Kidney tubule cell (primary cell): ENCODE data around the gene NPAS2.

Experiments used
- DNase-seq: peaks from one replicate; pipeline ENCODE4 v3.0.0-alpha.2; 2018; ENCODE audit warnings: low spot score

Gene NPAS2

GRCh38 chr2:100793982-100794381, 26.0 kb upstream of the NPAS2 start:
- DNase-seq = peak; percentile 6

- DNase-seq = no peak
Measured at GRCh38 chr2:100796499-100797100, 23.3 kb upstream of the NPAS2 start.

GRCh38 chr2:100799686-100800085, 20.3 kb upstream of the NPAS2 start:
- peak; percentile 35 for DNase-seq

DNA sequence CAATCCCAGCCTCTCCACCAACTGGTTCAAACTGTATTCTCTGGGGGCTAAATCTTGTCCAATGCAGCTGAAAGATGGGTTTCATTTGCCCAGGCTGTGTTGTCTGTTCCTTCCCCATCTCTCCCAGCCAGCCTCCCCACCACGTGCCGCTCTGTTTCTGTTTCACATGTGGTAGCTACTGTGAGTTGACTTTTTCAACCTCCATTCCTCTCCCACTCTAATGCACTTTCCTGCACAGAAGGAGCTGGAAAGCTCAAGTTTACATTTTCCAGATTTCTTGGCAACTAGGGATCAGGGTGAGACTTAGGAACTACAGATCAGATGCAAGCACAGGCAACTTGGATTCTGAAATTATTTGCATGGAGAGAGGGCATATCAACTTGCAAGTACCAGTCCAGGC, 19.0 kb upstream of the NPAS2 start:
- no peak for DNase-seq

- no peak for DNase-seq
Measured at GRCh38 chr2:100801402-100801801, 18.5 kb upstream of the NPAS2 start.

DNA sequence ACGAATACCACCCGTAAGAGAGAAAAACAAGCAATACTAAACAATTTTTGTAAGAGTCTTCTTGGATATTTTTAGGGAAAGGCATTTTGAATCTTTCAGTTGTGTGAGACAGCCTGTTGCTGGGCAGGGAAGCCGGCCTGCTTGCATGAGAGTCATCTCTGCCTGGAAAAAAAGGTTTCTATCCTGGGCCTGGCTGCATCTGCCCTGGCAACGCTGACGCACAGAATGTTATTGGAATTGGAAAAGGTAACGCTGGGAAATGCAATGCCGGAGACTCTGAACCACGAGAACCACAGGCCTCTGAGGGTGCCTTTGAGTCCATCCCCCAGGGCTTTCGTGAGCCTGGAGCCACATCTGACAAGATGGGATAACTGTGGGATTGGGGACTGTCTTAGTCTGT, 17.9 kb upstream of the NPAS2 start:
- no peak for DNase-seq

GRCh38 chr2:100803334-100803733, 16.6 kb upstream of the NPAS2 start:
- DNase-seq = no peak

- no peak for DNase-seq
Measured at GRCh38 chr2:100806550-100806949, 13.4 kb upstream of the NPAS2 start.

DNA sequence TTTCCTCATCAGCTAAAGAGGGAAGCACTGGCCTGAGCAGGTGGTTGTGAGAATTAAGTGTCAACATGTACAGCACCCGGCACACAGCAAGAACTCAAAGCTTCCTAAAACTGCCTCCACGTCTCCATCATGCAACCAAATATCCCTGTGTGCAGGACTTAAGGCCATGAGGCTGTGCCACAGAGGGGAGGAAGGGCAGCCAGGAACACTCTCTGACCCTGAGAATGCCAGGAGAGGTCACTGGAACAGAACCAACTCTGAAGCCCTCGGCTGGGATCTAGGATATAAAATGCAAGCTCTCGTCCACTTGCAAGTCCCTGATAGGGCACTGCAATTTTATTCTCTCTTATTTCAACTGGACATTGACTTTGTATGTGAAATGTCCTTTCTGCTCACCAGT, 12.2 kb upstream of the NPAS2 start:
- no peak for DNase-seq

- DNase-seq = no peak
Measured at GRCh38 chr2:100808582-100808981, 11.4 kb upstream of the NPAS2 start.

GRCh38 chr2:100809506-100809905, 10.4 kb upstream of the NPAS2 start:
- DNase-seq = no peak

DNA sequence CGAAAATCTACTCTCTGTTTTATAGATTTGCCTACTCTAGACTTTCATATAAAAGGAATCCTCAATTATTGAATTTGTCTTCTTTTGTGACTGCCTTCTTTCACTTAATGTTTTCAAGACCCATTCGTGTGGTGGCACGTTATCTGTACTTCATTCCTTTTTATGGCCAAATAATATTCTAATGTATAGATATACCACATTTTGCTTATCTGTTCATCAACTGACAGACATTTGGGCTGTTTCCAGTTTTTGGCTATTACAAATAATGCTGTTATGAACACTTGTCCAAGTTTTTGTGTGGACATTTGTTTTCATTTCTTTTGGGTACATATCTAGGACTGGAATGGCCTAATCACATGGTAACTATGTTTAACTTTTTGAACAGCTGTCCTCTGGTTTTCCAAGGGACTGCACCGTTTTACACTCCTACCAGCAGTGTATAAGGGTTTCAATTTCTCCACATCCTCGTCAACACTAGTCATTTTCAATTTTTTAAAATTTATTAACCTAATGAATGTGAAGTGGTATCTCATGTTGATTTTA, 9.3 kb upstream of the NPAS2 start:
- no peak for DNase-seq

DNA sequence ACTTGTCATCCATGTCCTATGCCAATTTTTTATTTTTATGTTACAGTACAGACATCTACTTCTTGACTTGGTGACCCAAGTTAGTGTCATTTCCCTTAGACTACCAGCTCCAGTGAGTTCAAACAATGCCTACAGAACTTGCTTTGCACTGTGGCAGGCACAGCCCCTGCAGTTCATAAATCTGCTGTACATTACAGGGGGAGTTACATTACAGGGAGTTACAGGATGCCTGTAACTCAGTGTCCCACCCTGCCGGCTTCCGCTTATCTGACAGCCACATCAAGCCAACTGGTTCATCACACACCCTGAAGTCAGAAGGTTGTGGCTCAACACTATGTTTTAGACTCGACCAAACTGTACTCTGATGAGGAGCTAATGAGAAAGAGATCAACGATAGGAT, 7.8 kb upstream of the NPAS2 start:
- DNase-seq = no peak

DNA sequence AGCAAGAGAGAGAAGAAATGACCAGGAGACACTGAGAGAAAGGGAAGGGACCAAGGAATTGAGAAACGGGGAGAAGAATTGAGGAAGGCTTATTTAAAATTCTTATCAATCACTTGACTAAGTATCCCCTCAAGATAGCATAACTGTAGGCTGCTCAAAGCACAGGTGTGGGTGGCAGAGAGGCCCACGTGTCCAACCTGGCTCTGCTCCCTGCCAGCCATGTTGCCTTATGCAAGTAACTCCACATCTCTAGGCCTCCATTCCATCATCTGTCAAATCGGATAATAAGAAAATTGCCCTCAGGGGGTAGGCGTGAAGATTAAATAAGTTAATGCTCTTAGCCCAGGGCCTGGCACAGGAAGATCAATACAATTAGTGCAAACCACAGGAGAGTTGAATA, 7.4 kb upstream of the NPAS2 start:
- DNase-seq = no peak

DNA sequence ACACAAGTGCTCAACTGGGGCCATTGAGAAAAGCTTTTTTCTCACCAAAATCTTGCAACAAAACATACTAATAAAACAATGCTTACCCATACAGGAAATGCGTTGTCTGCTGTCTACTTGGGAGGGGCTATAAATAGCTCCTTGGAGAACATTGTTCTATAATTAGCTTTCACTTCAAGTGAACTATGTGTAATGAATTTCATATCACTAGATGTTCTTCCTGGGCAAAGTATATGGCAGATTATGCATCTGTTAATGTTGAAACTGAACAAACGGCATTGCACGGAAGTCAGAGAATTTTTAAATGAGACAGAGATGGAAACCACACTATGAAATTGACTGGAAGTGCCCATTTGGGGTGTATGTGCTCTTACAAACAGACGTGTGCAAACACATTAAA, 6.4 kb upstream of the NPAS2 start:
- no peak for DNase-seq

DNA sequence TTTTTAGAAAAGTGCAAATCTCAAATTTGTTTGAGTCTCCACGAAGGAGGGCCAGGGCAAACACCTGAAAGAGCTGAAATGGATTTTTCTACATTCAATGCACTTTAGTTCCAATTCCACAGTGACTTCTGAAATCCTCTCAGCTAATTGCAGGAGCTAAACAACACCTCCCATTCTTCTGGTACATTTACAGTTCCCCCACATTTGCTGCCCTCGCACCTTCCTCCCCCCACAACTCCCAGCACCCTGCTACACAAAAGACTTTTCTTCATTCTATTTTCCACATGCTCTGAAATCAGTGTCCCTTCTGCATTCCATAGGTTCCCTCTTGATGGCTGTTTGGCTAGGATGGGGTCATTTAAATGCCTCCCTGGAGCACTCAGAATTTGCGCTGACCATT, 5.9 kb upstream of the NPAS2 start:
- DNase-seq = no peak

DNA sequence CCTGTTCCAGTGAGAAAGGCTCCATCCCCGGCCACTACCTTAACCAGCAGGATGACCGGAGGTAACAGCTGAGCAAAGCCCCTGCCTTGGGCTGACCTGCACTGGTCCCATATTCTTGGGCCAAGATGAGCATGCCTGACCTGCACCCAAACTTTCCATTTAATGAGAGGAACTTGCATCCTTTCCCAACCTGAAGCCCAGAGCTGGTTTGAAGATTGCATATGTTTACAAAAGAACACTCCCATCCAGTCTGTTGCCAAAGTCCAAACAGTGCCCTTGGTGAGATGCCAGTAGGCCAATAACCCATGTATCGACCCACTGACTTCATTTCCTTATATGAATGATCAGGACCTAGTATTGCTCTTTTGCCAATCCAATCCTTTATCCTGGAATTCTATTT, 5.5 kb upstream of the NPAS2 start:
- no peak for DNase-seq

GRCh38 chr2:100817388-100817985, 2.5 kb upstream of the NPAS2 start:
- no peak for DNase-seq

DNA sequence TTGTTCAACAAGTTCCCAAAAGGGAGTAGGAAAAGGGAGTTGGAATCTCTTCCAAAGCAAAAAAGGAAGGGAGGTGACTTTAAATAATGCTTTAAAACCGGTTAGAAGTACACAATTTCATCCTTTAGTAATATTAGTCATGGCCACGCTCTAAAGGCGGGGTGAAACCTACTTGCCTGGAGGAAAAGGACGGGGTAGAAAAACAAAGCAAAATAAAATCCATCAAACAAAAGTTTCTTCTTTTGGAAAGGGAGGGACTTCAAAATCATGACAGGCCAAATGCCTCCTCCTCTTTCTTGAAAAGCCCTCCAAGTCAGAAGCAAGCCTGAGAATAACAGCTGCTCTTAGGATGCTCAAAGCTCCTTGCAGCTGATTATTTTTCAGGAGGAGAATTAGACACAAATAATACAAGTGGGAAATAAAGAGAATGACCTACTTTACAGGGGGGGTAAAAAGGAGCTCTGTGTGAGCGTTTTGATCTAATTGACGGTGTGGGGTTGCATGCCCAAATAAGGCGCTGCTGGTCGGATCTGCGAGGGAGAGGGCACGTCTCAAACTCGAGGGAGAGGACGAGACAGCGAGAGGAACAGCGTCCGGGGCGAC, 1.8 kb upstream of the NPAS2 start:
- DNase-seq = peak; percentile 18

DNA sequence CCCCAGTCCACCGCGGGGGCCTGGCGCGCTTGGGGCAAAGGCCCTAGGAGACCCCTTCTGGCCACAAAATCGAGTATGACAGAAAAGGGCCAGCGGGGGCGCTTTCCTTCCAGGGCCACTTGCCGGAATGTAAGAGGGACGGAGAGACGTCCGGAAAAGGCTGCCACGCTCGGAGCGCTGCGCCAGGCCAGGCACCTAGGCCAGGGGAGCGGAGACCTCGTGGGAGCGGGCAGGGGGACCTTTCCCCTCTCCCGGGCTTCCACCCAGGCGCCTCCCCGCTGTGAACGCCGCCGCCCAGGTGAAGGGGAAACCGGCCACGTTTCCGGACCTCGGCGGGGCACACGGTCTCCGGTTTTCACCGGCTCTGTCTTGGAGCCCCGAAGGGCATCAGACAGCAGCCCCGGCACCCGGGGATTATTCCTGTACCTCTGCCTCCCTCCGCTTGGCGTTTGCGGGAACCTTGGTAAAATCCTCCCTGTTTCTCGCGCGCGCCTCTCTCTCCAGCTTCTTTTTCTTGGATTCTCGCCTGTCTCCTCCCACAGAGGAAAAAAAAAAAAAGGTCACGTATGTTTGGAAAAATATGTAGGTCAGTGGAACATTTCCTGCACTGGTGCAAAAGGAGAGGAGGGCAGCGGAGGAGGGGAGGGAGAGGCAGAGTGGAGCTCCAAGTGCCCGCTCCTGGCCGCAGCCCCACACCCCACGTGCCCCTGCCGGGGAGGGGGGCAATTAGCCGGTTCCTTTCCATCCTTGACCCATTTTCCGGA, 1.2 kb upstream of the NPAS2 start:
- DNase-seq = peak; percentile 70

DNA sequence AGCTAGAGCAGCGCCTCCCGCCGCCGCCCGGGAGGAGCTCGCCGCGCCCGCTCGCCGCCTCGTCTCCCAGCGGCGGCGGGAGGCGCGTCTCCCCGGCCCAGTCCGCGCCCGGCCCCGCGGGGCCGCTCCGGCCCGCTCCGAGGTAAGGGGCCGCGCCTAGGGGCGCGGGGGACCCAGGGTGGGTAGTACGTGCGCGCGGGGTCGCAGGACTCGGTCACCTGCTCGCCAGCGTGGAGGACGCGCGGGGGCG, 259 bp downstream of the NPAS2 start:
- no peak for DNase-seq

DNA sequence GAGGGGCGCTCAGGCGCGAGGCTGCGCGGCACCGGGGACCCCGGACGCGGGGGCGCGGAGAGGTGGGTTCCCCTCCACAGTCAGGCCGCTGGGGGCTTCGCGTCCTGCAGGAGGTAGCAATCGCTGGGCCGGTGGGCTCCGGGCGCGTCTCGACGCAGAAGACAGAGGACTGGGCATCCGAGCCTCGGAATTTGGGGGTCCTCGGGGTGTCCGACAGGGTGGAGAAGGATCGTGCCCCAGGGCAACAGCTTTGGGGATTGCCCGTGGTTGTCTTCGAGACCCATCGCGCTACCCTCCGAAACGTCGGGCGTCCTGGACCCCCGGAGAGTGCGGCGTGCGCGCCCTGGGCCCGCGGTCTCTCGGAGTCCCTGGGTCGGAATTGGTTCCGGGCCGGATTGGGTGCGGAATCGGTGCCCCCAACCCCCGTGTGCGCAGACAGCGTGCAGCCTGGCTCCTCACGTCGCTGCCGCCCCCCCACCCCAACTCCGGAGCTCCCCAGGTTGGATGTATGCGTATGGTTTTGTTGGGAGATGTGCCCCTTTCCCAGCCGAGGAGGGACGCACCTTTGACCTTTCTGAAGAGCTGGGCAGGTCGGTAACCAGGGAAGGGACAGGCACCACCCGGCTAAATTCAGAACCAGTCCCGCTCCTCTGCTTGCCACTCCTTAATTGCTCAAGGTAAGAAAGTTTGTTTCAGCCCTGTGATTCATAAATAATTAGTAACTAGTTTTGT, 750 bp downstream of the NPAS2 start:
- DNase-seq = no peak
